ENCODE results near the gene ADAP2. TPM values are rescaled to one million over a fixed set of nuclear protein-coding genes. Genes with fewer than 3 reads are reported as not detected.

The ADAP2 gene
- total RNA-seq, 1 experiment from 2014 or later = 3.2 TPM

Other genes with a start within 250 kb of the ADAP2 start
- gene CRLF3, start 97.3 kb upstream of the ADAP2 start, total RNA-seq (2014; rRNA removed; shearing (Covaris generic)) = 23.0 and 23.6 TPM in 2 replicates
- gene ATAD5, start 90.0 kb upstream of the ADAP2 start, total RNA-seq (2014; rRNA removed; shearing (Covaris generic)) = 8.9 and 13.2 TPM in 2 replicates
- gene TEFM, start 15.7 kb upstream of the ADAP2 start, total RNA-seq (2014; rRNA removed; shearing (Covaris generic)) = 19.4 and 48.2 TPM in 2 replicates
- 24.4 and 26.8 TPM in 2 replicates for gene RNF135, start 49.1 kb downstream of the ADAP2 start, total RNA-seq (2014; rRNA removed; shearing (Covaris generic))
- gene NF1, start 173.0 kb downstream of the ADAP2 start, total RNA-seq (2014; rRNA removed; shearing (Covaris generic)) = 28.4 and 32.7 TPM in 2 replicates